Activated T-cell treated with anti-CD3 and anti-CD28 coated beads, Interleukin-2, amount 50 U/mL, for 72 hours (primary cell): ENCODE results near the gene DYNAP. TPM values are rescaled to one million over a fixed set of nuclear protein-coding genes. Genes with fewer than 3 reads are reported as not detected.

Experiments used
- total RNA-seq, 2 donors: library from RNA; stranded (reverse); gene quantifications; one replicate each; pipeline ENCODE4 v1.2.3, GENCODE V29; 2022

Gene DYNAP
- total RNA-seq, 2 donors from 2014 or later: not detected

Other genes starting within 250 kb of the DYNAP start
- under 1 TPM in 1 of 2 donors, not detected in 1; 0.23 TPM for gene STARD6, start 233.4 kb upstream of the DYNAP start, total RNA-seq
- gene C18orf54, start 233.3 kb upstream of the DYNAP start, total RNA-seq: 10 to 100 TPM; 10.8 to 12.7 TPM
- under 1 TPM; 0.14 to 0.19 TPM for gene RAB27B, start 237.2 kb downstream of the DYNAP start, total RNA-seq